Caco-2 (cell line): ENCODE data around the gene NFKB2. TPM values are rescaled to one million over a fixed set of nuclear protein-coding genes. Genes with fewer than 3 reads are reported as not detected.

Source experiments
- BruUV-seq: library from RNA; stranded (reverse); fragments of 400-500 nt; replicated peaks from 2 replicates; lab custom pipeline; 2021; lab: Mats Ljungman, UMichigan
- CTCF ChIA-PET: fragments of 300-600 bp; sonication (Branson Sonifier 250); formaldehyde crosslinking; loops from one replicate; lab custom pipeline; 2022; ENCODE audit warnings: antibody characterized with exemption; lab: Charles Lee
- POLR2A ChIA-PET: fragments of 300-600 bp; sonication (Branson Sonifier 250); formaldehyde crosslinking; loops from one replicate; lab custom pipeline; 2022; ENCODE audit warnings: antibody characterized with exemption; lab: Charles Lee
- DNase-seq, 2 experiments: peaks; one replicate each; pipeline versions ENCODE4 v3.0.0 to v3.0.0-alpha.2; 2020 to 2022
- H3K27me3 ChIP-seq: replicated peaks from 2 replicates; pipeline ENCODE4 v1.6.0; 2011; ENCODE audit warnings: low read length; ENCODE audit not compliant: control insufficient read depth, insufficient read depth
- H3K36me3 ChIP-seq: 2 replicates; pipeline ENCODE4 v1.5.1; 2011; ENCODE audit warnings: low read length; ENCODE audit not compliant: control insufficient read depth, insufficient read depth
- H3K4me1 ChIP-seq: fragments of 250-450 bp; sonication (Bioruptor Pico); 2 replicates; pipeline ENCODE4 v1.5.1; 2020; ENCODE audit warnings: mild to moderate bottlenecking
- H3K4me3 ChIP-seq: 2 replicates; pipeline ENCODE4 v1.5.1; 2011; ENCODE audit warnings: low read depth, mild to moderate bottlenecking, control low read depth, low read length
- H3K9me3 ChIP-seq: fragments of 250-450 bp; sonication (Bioruptor Pico); 2 replicates; pipeline ENCODE4 v1.5.1; 2020; ENCODE audit warnings: mild to moderate bottlenecking, moderate library complexity
- H3K27ac Mint-ChIP-seq: one replicate; pipeline ENCODE4 v1.8.0; 2022; ENCODE audit warnings: mixed read lengths; ENCODE audit not compliant: unreplicated experiment
- H3K27me3 Mint-ChIP-seq: one replicate; pipeline ENCODE4 v1.8.0; 2022; ENCODE audit warnings: mixed read lengths; ENCODE audit not compliant: insufficient read depth, unreplicated experiment
- H3K36me3 Mint-ChIP-seq: one replicate; pipeline ENCODE4 v1.8.0; 2022; ENCODE audit warnings: mild to moderate bottlenecking, mixed read lengths; ENCODE audit not compliant: insufficient read depth, unreplicated experiment
- H3K4me1 Mint-ChIP-seq: one replicate; pipeline ENCODE4 v1.8.0; 2022; ENCODE audit warnings: low read depth, mixed read lengths; ENCODE audit not compliant: unreplicated experiment
- H3K4me3 Mint-ChIP-seq: one replicate; pipeline ENCODE4 v1.8.0; 2022; ENCODE audit warnings: mild to moderate bottlenecking, moderate library complexity, mixed read lengths; ENCODE audit not compliant: unreplicated experiment
- H3K9me3 Mint-ChIP-seq: one replicate; pipeline ENCODE4 v1.8.0; 2022; ENCODE audit warnings: mixed read lengths; ENCODE audit not compliant: unreplicated experiment
- CTCF ChIP-seq, 2 experiments: fragments of 200-600 bp in 1 of 2; IDR thresholded peaks; 1 replicate in 1 of 2; 2 replicates in 1 of 2; pipeline versions ENCODE4 v1.5.1 to v1.8.0; 2011 to 2022; ENCODE audit warnings: antibody characterized with exemption in 1 of 2, control low read depth in 1 of 2, inconsistent platforms in 1 of 2, low read depth in 1 of 2, low read length in 1 of 2, mild to moderate bottlenecking in 1 of 2, moderate library complexity in 1 of 2; ENCODE audit not compliant: insufficient read depth in 1 of 2, severe bottlenecking in 1 of 2, unreplicated experiment in 1 of 2
- intact Hi-C: fragments of 100-400 bp; cut with micrococcal nuclease; formaldehyde crosslinking; loops from one replicate; pipeline ENCODE4 v1.10.0; 2022; ENCODE audit not compliant: unreplicated experiment
- total RNA-seq: library from RNA; stranded (reverse); gene quantifications from 2 replicates; pipeline ENCODE4 v1.2.3, GENCODE V29; 2022

Gene NFKB2
- total RNA-seq, 1 experiment from 2014 or later = 36.5 TPM

DNA sequence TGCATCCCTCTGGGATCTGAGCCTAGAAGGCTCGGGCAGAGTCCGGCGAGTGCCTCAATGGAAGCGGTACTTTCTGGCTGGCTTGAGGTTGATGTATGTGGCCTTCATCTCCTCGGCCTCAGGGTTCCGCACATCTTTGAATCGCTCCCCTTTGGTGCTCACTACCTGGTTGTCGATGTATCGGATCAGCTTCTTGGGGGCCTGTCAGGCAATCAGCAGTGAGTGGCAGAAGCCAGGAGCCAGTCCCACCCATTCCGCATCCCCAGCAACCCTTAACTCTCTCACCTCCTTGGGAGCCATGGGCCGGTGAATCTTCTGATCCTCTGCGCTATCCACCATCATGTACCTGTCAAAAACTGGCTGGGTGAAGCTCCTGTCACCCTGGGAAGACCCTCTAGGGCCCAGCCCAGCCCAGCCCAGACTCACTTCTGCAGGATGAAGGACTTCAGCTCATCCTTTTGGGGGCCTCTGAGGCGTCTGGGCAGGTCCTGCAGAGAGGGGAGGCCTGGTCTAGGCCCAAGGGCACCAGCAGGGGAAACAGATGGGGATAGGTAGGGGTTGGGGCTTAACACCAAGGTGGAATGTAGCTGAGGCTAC is 28.0 kb downstream of the NFKB2 start:
- Mint-ChIP-seq H3K27me3 (no peaks in the 10 kb centered on the region), H3K4me1 (peaks cover 7% of the 10 kb centered on the region), H3K4me3 (no peak overlapping the region), H3K27ac (no peak overlapping the region), H3K36me3 (peaks cover 33% of the 10 kb centered on the region), H3K9me3 (no peaks in the 10 kb centered on the region)
- intact Hi-C loops = loop anchor here (5.0 kb wide), 1 partner anchor 159 kb away; no protein-coding TSS in a partner anchor
- Histone ChIP-seq H3K27me3 (no peaks in the 10 kb centered on the region), H3K9me3 (no peaks in the 10 kb centered on the region), H3K4me3 (no peak overlapping the region; the same call in 1 of the 2 replicates), H3K36me3 (0 out of 2 replicates have a peak, but pooled peaks cover 1% of the 10 kb centered on the region), H3K4me1 (peaks cover 5% of the 10 kb centered on the region; the same call in 1 of the 2 replicates)
- POLR2A ChIA-PET = interaction anchor here (0.6 to 2.7 kb wide), 3 partner anchors 9 to 178 kb away, joined by 3 to 20 read pairs (median 4); partner anchors contain the start of genes CUEDC2 and GBF1
- no peak for DNase-seq
- CTCF ChIA-PET = interaction anchor here (0.7 to 5.3 kb wide), 8 partner anchors 9 to 254 kb away, joined by 3 to 37 read pairs (median 9); partner anchors contain the start of genes CUEDC2, ELOVL3 and NFKB2
- no peak for TF ChIP-seq CTCF (IDR thresholded peaks at IDR 0.05; ENCODE audit: insufficient read depth in 1 of 2, low read depth in 1 of 2, low read length in 1 of 2, severe bottlenecking in 1 of 2, unreplicated experiment in 1 of 2)
- BruUV-seq = TSS peak; percentile 27

GRCh38 chr10:102424145-102424544 is 28.6 kb downstream of the NFKB2 start:
- peaks cover 30% of the 10 kb centered on the region for H3K36me3 Mint-ChIP-seq
- H3K4me3 ChIP-seq = no peak overlapping the region
- H3K4me1 ChIP-seq = peaks cover 5% of the 10 kb centered on the region; the same call in 1 of the 2 replicates
- no peaks in the 10 kb centered on the region for H3K27me3 Mint-ChIP-seq
- H3K4me1 Mint-ChIP-seq = peaks cover 3% of the 10 kb centered on the region
- ChIA-PET CTCF (interaction anchor here (5.3 kb wide), 1 partner anchor 30 kb away, joined by 28 read pairs; the partner anchor contains the start of gene NFKB2), POLR2A (interaction anchor here (0.6 to 2.7 kb wide), 2 partner anchors 8 to 179 kb away, joined by 4 to 20 read pairs; partner anchors contain the start of genes CUEDC2 and GBF1)
- H3K27me3 ChIP-seq = no peaks in the 10 kb centered on the region
- no TSS peak for BruUV-seq
- H3K4me3 Mint-ChIP-seq = no peak overlapping the region
- no peaks in the 10 kb centered on the region for H3K9me3 ChIP-seq
- H3K27ac Mint-ChIP-seq = no peak overlapping the region
- H3K9me3 Mint-ChIP-seq = no peaks in the 10 kb centered on the region
- DNase-seq = no peak
- 0 out of 2 replicates have a peak, but pooled peaks cover 1% of the 10 kb centered on the region for H3K36me3 ChIP-seq
- intact Hi-C loops = loop anchor here (5.0 kb wide), 1 partner anchor 158 kb away; no protein-coding TSS in a partner anchor
- TF ChIP-seq CTCF (IDR thresholded peaks at IDR 0.05; ENCODE audit: insufficient read depth in 1 of 2, low read depth in 1 of 2, low read length in 1 of 2, severe bottlenecking in 1 of 2, unreplicated experiment in 1 of 2) = no peak

DNA sequence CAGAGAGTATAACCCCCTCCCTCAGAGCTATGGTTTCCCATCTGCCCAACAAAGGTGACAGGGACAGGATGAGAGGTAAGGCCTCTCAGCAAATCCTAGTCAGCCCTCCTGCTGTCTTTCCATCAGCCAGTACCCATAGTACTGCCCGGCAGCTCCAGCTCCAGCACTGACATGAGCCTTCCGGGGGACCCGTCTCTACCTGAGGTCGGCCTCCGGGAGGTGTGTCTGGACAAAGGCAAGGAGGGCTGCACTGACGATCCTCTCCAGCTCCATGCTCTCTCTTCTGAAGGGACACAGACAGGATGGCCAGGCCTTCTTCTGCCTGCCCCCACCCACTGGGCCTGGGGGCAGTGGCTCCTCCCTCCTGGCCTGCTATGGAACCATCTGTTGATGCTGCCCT is 29.4 kb downstream of the NFKB2 start:
- Mint-ChIP-seq H3K27me3 (no peaks in the 10 kb centered on the region), H3K9me3 (no peaks in the 10 kb centered on the region), H3K4me3 (no peak overlapping the region), H3K4me1 (no peaks in the 10 kb centered on the region), H3K36me3 (peaks cover 22% of the 10 kb centered on the region), H3K27ac (no peak overlapping the region)
- Histone ChIP-seq H3K4me3 (no peak overlapping the region), H3K4me1 (peaks cover 5% of the 10 kb centered on the region; the same call in 1 of the 2 replicates), H3K27me3 (no peaks in the 10 kb centered on the region), H3K36me3 (0 out of 2 replicates have a peak, but pooled peaks cover 1% of the 10 kb centered on the region), H3K9me3 (no peaks in the 10 kb centered on the region)
- no peak for TF ChIP-seq CTCF (IDR thresholded peaks at IDR 0.05; ENCODE audit: insufficient read depth in 1 of 2, low read depth in 1 of 2, low read length in 1 of 2, severe bottlenecking in 1 of 2, unreplicated experiment in 1 of 2)
- no TSS peak for BruUV-seq
- POLR2A ChIA-PET = interaction anchor here (0.5 kb wide), 1 partner anchor 22 kb away, joined by 7 read pairs; no protein-coding TSS in a partner anchor
- intact Hi-C loops = loop anchor here (5.0 kb wide), 1 partner anchor 157 kb away; no protein-coding TSS in a partner anchor
- no peak for DNase-seq
- CTCF ChIA-PET = no interaction called here
